ENCODE data around the gene PPARA.

DNA sequence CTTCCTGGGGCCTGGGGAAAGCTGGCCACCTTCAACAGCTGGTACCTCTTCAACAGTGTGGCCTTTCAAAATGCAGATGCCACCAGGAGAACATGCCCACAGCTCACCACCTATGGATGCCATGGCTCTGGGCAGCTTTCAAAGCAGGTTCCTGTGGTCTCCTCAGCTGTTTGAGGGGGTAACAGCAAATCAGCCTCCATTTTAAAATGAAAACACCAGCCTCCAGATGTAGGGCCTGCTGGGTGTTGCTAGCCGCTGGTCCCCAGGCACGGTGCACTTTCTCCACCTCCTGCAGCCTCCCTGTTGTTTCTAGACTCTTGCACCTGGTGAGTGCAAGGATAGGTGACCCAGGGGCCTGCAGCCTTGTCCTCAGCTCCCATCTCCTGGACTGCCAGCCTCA lies 89.7 kb downstream of the PPARA start:
- TF ChIP-seq, protein P1, sequence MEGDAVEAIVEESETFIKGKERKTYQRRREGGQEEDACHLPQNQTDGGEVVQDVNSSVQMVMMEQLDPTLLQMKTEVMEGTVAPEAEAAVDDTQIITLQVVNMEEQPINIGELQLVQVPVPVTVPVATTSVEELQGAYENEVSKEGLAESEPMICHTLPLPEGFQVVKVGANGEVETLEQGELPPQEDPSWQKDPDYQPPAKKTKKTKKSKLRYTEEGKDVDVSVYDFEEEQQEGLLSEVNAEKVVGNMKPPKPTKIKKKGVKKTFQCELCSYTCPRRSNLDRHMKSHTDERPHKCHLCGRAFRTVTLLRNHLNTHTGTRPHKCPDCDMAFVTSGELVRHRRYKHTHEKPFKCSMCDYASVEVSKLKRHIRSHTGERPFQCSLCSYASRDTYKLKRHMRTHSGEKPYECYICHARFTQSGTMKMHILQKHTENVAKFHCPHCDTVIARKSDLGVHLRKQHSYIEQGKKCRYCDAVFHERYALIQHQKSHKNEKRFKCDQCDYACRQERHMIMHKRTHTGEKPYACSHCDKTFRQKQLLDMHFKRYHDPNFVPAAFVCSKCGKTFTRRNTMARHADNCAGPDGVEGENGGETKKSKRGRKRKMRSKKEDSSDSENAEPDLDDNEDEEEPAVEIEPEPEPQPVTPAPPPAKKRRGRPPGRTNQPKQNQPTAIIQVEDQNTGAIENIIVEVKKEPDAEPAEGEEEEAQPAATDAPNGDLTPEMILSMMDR (IDR thresholded peaks at IDR 0.05; ENCODE audit: insufficient read depth, low read depth, low read length): no peak
- TF ChIP-seq EZH2 (IDR thresholded peaks at IDR 0.05; ENCODE audit: insufficient read depth, low read length): no peak

Measured in astrocyte (in vitro differentiated cells and primary cell).